Measurements from ENCODE around the gene FERMT2. TPM values are rescaled to one million over a fixed set of nuclear protein-coding genes. Genes with fewer than 3 reads are reported as not detected.

Gene FERMT2
- under 1 TPM; 0.27 to 0.52 TPM for total RNA-seq
- not detected for polyA plus RNA-seq
- total RNA-seq, result 0 to 2.0 (median 0.43) reads per million in 6 experiments

DNA sequence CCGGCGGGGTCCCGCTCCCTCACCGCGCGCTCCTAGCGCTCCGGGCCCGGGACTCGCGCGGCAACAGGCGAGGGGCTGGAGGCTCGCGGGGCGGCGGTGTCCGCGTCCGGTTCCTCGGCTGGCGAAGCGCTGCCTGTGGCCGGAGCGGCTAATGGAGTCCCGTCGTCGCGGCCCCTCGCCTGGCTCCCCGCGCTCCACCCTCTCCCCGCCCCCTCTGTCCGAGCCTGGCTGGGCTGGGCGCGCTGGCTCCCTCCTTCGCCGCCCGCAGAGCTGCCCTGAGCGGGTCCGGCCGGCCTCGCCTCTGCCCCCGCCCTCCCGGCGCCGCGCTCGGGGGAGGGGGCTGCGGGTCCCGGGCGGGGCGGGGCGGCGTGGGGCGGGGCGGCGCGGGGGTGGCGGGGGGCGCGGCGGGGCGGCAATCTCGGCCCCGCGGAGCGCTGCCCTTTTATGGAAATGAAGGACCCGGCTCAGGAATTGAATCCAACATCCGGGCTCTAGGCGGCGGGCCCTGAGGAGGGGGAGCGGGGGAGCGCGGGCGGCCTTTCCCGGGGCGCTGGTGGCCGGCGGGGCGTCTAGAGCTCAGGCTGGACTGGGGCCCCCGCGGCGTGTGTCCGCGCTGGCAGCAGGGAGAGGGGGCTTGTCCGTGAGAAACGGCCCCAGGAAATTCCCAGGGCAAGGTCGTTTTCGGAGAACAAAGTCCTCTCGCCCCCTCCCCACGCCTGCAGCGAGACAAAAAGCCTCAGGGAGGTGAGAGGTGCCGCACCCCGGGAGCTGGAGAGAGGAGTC is at the start of gene FERMT2:
TSS of gene FERMT2 (minus strand) at position 153 of the 783 bp plus-strand sequence. CDS start 482 bp downstream, outside the sequence.
- Mint-ChIP-seq H3K27me3 (peaks cover 27 to 53% (median 45%) of the 10 kb centered on the region in 5 donors), H3K4me3 (peak within 1 kb of the TSS; percentile 65 to 89 (median 78)), H3K36me3 (peaks cover 0 to 9% (median 2%) of the 10 kb centered on the region in 3 donors), H3K9me3 (peaks cover 0 to 5% (median 0%) of the 10 kb centered on the region in 9 donors), H3K4me1 (peaks cover 17 to 22% (median 21%) of the 10 kb centered on the region in 4 donors), H3K27ac (peak within 1 kb of the TSS in 4 of 10 donors; percentile 2 to 71 (median 37))
- peak; percentile 20 to 50 for ATAC-seq
- peak in 3 of 10 donors; percentile 10 to 24 (median 24) for DNase-seq
- POLR2A ChIA-PET, result no interaction called here

DNA sequence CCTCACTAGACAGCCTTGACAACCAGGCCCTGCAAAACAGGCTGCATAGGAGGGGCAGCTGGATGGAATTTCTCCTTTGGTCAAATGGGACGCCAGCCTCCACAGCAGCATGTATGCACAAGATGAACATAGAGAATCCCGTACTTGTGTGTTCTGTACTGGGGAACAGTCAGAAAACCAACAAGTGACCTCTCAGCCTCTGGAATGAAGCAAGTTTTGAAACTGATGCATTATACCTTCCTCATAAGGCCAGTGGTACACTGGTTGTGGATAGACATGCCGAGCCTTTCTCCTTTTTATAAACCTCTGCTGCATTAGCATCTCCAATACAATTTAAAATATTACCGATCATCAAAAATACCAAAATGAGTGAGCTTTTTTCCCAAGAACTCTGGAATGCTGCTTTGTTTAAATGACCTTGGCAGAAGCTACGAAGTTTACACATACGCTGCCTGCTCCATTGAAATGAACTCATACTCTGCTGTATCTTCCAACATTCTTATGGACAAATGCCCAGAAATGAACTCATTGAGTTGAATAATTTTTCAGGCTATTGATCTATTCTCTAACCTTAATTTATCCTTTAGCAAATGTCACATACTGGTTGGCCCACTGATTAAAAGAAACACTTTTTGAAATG is 47.6 kb upstream of the FERMT2 start:
- POLR2A ChIA-PET, result no interaction called here
- Mint-ChIP-seq H3K4me3 (no peak overlapping the region), H3K9me3 (peaks cover 0 to 3% (median 0%) of the 10 kb centered on the region in 9 donors), H3K27me3 (peaks cover 0 to 16% (median 8%) of the 10 kb centered on the region in 5 donors), H3K27ac (no peak overlapping the region), H3K36me3 (no peaks in the 10 kb centered on the region), H3K4me1 (no peaks in the 10 kb centered on the region)
- DNase-seq, result no peak
- ATAC-seq, result no peak

DNA sequence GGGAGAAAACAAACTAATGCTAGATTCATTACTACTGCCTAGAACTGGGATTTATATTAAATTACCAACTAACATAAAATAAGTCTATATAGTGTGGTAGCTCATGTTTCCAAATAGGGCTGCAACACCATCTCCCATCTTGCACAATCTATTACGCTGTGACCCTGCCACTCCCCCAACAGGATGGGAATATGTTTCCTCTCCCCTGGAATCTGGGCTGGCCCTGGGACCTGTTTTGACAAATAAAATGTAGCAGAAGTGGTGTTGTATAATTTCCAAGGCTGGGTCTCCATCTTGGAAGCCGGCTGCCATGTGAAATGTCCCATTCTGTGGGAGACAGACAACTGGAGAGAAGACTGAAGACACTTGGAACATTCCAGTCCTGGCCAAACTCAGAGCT is 45.6 kb upstream of the FERMT2 start:
- peaks cover 0 to 17% (median 9%) of the 10 kb centered on the region in 5 donors for H3K27me3 Mint-ChIP-seq
- ATAC-seq, result no peak
- H3K36me3 Mint-ChIP-seq, result no peaks in the 10 kb centered on the region
- H3K27ac Mint-ChIP-seq, result no peak overlapping the region
- H3K9me3 Mint-ChIP-seq, result peaks cover 0 to 3% (median 0%) of the 10 kb centered on the region in 9 donors
- no peak for DNase-seq
- H3K4me1 Mint-ChIP-seq, result no peaks in the 10 kb centered on the region
- H3K4me3 Mint-ChIP-seq, result no peak overlapping the region
- POLR2A ChIA-PET, result no interaction called here

GRCh38 chr14:52995998-52996397 is 45.1 kb upstream of the FERMT2 start:
- Mint-ChIP-seq H3K4me3 (no peak overlapping the region), H3K27ac (no peak overlapping the region), H3K36me3 (no peaks in the 10 kb centered on the region), H3K4me1 (no peaks in the 10 kb centered on the region), H3K27me3 (peaks cover 0 to 15% (median 9%) of the 10 kb centered on the region in 5 donors), H3K9me3 (peaks cover 0 to 3% (median 0%) of the 10 kb centered on the region in 9 donors)
- DNase-seq (no peak), ATAC-seq (no peak)
- POLR2A ChIA-PET, result no interaction called here

DNA sequence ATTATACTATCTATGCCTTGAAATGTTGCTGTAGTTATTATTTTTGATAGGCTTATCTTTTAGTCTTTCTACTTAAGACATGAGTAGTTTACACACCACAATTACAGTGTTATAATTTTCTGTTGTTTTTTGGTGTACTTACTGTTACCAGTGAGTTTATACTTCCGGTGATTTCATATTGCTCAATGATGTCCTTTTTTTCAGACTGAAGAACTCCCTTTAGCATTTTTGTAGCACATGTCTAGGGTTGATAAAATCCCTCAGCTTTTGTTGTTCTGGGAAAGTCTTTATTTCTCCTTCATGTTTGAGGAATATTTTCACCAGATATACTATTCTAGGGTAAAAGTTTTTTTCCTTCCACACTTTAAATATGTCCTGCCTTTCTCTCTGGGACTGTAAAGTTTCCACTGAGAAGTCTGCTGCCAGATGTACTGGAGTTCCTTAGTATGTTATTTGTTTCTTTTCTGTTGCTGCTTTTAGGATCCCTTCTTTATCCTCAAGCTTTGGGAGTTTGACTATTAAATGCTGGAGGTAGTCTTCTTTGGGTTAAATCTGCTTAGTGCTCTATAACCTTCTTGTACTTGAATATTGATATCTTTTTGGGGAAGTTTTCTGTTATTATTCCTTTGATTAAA is 41.5 kb upstream of the FERMT2 start:
- ATAC-seq, result no peak
- Mint-ChIP-seq H3K4me3 (no peak overlapping the region), H3K9me3 (no peaks in the 10 kb centered on the region), H3K4me1 (no peaks in the 10 kb centered on the region), H3K36me3 (no peaks in the 10 kb centered on the region), H3K27me3 (peaks cover 0 to 11% (median 8%) of the 10 kb centered on the region in 5 donors), H3K27ac (no peak overlapping the region)
- no peak for DNase-seq
- POLR2A ChIA-PET, result no interaction called here

GRCh38 chr14:52988139-52988538 is 37.3 kb upstream of the FERMT2 start:
- Mint-ChIP-seq H3K27ac (no peak overlapping the region), H3K4me1 (no peaks in the 10 kb centered on the region), H3K9me3 (peaks cover 0 to 3% (median 0%) of the 10 kb centered on the region in 9 donors), H3K27me3 (peaks cover 0 to 5% (median 0%) of the 10 kb centered on the region in 5 donors), H3K4me3 (no peak overlapping the region), H3K36me3 (peaks cover 0 to 4% (median 0%) of the 10 kb centered on the region in 3 donors)
- ATAC-seq (no peak), DNase-seq (no peak)
- POLR2A ChIA-PET, result no interaction called here

DNA sequence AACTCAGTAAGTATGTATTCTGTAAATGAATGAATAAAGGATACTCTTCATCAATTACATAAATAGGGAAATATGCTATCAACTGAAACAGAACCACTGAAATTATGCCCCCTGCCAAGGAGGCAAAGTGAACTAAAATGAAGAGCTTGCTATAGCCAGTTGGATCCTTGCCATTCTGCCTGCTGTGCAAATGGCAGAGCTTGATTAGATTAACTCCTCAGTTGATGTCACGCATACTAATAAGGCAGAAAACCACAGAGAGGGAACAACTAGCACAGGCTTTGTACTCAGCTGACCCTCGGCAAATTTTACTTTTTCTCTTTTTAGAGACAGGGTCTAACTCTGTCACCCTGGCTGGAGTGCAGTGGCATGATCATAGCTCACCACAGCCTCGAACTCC is 36.7 kb upstream of the FERMT2 start:
- H3K4me3 Mint-ChIP-seq, result no peak overlapping the region
- ATAC-seq (no peak), DNase-seq (no peak)
- peaks cover 0 to 4% (median 0%) of the 10 kb centered on the region in 3 donors for H3K36me3 Mint-ChIP-seq
- POLR2A ChIA-PET, result no interaction called here
- no peaks in the 10 kb centered on the region for H3K4me1 Mint-ChIP-seq
- peaks cover 0 to 2% (median 0%) of the 10 kb centered on the region in 5 donors for H3K27me3 Mint-ChIP-seq
- peaks cover 0 to 3% (median 0%) of the 10 kb centered on the region in 9 donors for H3K9me3 Mint-ChIP-seq
- no peak overlapping the region for H3K27ac Mint-ChIP-seq

DNA sequence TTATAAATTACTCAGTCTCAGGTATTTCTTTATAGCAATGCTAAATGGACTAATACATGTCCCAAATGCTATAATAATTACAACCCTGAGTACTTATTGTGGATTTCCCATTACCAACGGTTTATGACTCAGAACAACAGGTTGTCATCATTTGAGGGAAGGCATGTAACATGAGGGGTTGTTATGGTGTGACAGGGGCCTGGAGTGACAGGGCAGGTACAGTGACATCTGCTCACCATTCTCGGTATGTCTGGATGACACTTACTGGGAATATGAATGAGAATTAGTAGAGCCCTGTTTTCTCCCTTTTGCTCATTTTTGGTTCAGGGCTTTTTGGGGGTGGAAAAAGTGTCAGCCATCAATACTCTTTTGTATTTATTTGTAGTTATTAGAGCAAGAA is 36.2 kb upstream of the FERMT2 start:
- POLR2A ChIA-PET, result interaction anchor here (0.6 kb wide), 1 partner anchor 38 kb away, joined by 3 read pairs; no protein-coding TSS in a partner anchor
- Mint-ChIP-seq H3K27me3 (peaks cover 0 to 2% (median 0%) of the 10 kb centered on the region in 5 donors), H3K9me3 (peaks cover 0 to 3% (median 0%) of the 10 kb centered on the region in 9 donors), H3K4me1 (no peaks in the 10 kb centered on the region), H3K27ac (no peak overlapping the region), H3K36me3 (peaks cover 0 to 4% (median 0%) of the 10 kb centered on the region in 3 donors), H3K4me3 (no peak overlapping the region)
- DNase-seq (no peak), ATAC-seq (no peak)

DNA sequence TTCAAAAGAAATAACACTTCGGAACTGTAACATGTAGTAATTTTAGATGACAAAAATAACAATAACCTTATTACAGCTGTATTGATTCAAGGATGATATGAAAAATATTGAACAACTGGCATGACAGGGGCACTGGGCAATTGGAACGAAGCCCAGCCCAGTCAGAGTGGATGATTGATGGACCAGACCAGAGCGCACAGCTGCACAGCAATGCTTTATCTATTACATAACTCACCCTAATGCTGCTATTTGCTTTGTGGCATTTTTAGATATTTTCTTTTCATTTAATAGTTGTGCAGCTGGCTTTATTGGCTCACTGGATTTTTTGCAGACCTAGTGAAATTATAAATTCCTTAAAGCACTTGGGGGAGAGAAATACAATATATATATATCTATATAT is 26.9 kb upstream of the FERMT2 start:
- DNase-seq, result no peak
- H3K36me3 Mint-ChIP-seq, result peaks cover 0 to 10% (median 4%) of the 10 kb centered on the region in 3 donors
- no peaks in the 10 kb centered on the region for H3K4me1 Mint-ChIP-seq
- ATAC-seq, result no peak
- peaks cover 0 to 7% (median 0%) of the 10 kb centered on the region in 9 donors for H3K9me3 Mint-ChIP-seq
- H3K27me3 Mint-ChIP-seq, result peaks cover 0 to 14% (median 7%) of the 10 kb centered on the region in 5 donors
- no peak overlapping the region for H3K27ac Mint-ChIP-seq
- no peak overlapping the region for H3K4me3 Mint-ChIP-seq
- POLR2A ChIA-PET, result no interaction called here

GRCh38 chr14:52974406-52974805 is 23.6 kb upstream of the FERMT2 start:
- Mint-ChIP-seq H3K4me1 (no peaks in the 10 kb centered on the region), H3K9me3 (peaks cover 0 to 24% (median 15%) of the 10 kb centered on the region in 9 donors), H3K4me3 (no peak overlapping the region), H3K27ac (no peak overlapping the region), H3K27me3 (peaks cover 4 to 33% (median 18%) of the 10 kb centered on the region in 5 donors), H3K36me3 (peaks cover 0 to 20% (median 16%) of the 10 kb centered on the region in 3 donors)
- DNase-seq, result no peak
- ATAC-seq, result no peak
- POLR2A ChIA-PET, result no interaction called here

- POLR2A ChIA-PET, result no interaction called here
- Mint-ChIP-seq H3K4me3 (no peak overlapping the region), H3K27me3 (no peaks in the 10 kb centered on the region), H3K36me3 (no peaks in the 10 kb centered on the region), H3K4me1 (peaks cover 0 to 3% (median 1%) of the 10 kb centered on the region in 4 donors), H3K9me3 (no peaks in the 10 kb centered on the region), H3K27ac (peak overlapping the region in 1 of 10 donors; percentile 23)
- peak; percentile 73 to 87 for ATAC-seq
- DNase-seq, result peak; percentile 13 to 75 (median 50)
Observed at GRCh38 chr14:52961060-52961639, 10.3 kb upstream of the FERMT2 start.

DNA sequence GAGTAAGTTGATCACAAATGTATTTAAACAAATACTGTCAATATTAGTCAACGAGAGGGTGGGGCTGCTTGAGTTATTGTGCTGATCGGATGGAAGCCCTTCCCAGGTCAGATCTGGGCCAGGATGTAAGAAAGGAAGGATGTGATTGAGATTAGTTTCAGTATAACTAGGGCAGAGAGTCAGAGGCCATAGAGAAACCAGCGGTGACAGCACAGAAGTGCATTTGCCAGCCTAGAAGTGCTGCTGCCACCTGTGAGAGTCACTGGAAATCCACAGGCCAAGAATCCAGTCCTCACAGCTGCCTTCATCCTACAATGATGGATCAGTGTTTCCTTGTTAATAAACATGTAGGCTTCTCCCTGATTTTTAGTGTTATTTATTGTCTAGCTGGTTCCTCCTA is 9.8 kb upstream of the FERMT2 start:
- peak overlapping the region in 2 of 10 donors; percentile 4 to 23 for H3K27ac Mint-ChIP-seq
- no peaks in the 10 kb centered on the region for H3K9me3 Mint-ChIP-seq
- no peaks in the 10 kb centered on the region for H3K36me3 Mint-ChIP-seq
- DNase-seq, result no peak
- no peaks in the 10 kb centered on the region for H3K27me3 Mint-ChIP-seq
- peaks cover 0 to 3% (median 1%) of the 10 kb centered on the region in 4 donors for H3K4me1 Mint-ChIP-seq
- POLR2A ChIA-PET, result no interaction called here
- ATAC-seq, result peak in 1 of 2 donors; percentile 8
- no peak overlapping the region for H3K4me3 Mint-ChIP-seq

Measured in naive thymus-derived CD8-positive, alpha-beta T cell (primary cell).